Kidney epithelial cell (primary cell): ENCODE data around the gene WDR5B. TPM values are rescaled to one million over a fixed set of nuclear protein-coding genes. Genes with fewer than 3 reads are reported as not detected.
"Not testable (repeated sequence)": the region's sequence is repeated elsewhere in the genome, so short reads cannot be mapped to it uniquely, and the experiment has no call there.

Experiments used
- DNase-seq: peaks from one replicate; pipeline ENCODE4 v3.0.0-alpha.2; 2010; ENCODE audit warnings: low read depth
- H3K27me3 ChIP-seq: 2 replicates; pipeline ENCODE4 v1.6.0; 2011; ENCODE audit warnings: low read length; ENCODE audit not compliant: control insufficient read depth, insufficient read depth
- H3K36me3 ChIP-seq: 2 replicates; pipeline ENCODE4 v1.5.1; 2011; ENCODE audit warnings: low read length; ENCODE audit not compliant: control insufficient read depth, insufficient read depth
- H3K4me3 ChIP-seq: 2 replicates; pipeline ENCODE4 v1.5.1; 2011; ENCODE audit warnings: low read depth, mild to moderate bottlenecking, control low read depth, low read length
- CTCF ChIP-seq: IDR thresholded peaks from 2 replicates; pipeline ENCODE4 v1.5.1; 2011; ENCODE audit warnings: mild to moderate bottlenecking, moderate library complexity, low read length, control low read depth, inconsistent platforms; ENCODE audit not compliant: insufficient read depth, poor library complexity, severe bottlenecking
- total RNA-seq: library from RNA; depleted of rRNA; stranded (reverse); fragments of >200 nt; gene quantifications from 2 replicates; pipeline ENCODE4 v1.2.3, GENCODE V29; 2015

The WDR5B gene
- total RNA-seq, 1 donor from 2014 or later: 4.9 TPM

GRCh38 chr3:122377975-122378374 lies 37.9 kb downstream of the WDR5B start:
- no peak for DNase-seq
- Histone ChIP-seq H3K4me3 (no peak overlapping the region), H3K36me3 (no peaks in the 10 kb centered on the region), H3K27me3 (no peaks in the 10 kb centered on the region)
- TF ChIP-seq CTCF: no peak

- no peaks in the 10 kb centered on the region for H3K27me3 ChIP-seq
- no peaks in the 10 kb centered on the region for H3K36me3 ChIP-seq
- H3K4me3 ChIP-seq: no peak overlapping the region
- DNase-seq: no peak
- TF ChIP-seq CTCF: no peak
Observed at GRCh38 chr3:122374034-122374433, 41.8 kb downstream of the WDR5B start.

- TF ChIP-seq CTCF: no peak
- DNase-seq: no peak
- no peak overlapping the region for H3K4me3 ChIP-seq
- H3K36me3 ChIP-seq: peaks cover 2% of the 10 kb centered on the region
- H3K27me3 ChIP-seq: no peaks in the 10 kb centered on the region
Observed at GRCh38 chr3:122366379-122366749, 49.5 kb downstream of the WDR5B start.

GRCh38 chr3:122365582-122366378 lies 50.1 kb downstream of the WDR5B start:
- H3K4me3 ChIP-seq, H3K36me3 ChIP-seq, DNase-seq, H3K27me3 ChIP-seq: not testable (repeated sequence)

- Histone ChIP-seq H3K36me3 (peaks cover 2% of the 10 kb centered on the region), H3K27me3 (no peaks in the 10 kb centered on the region), H3K4me3 (no peak overlapping the region)
- no peak for TF ChIP-seq CTCF
- no peak for DNase-seq
Observed at GRCh38 chr3:122365073-122365472, 50.8 kb downstream of the WDR5B start.

GRCh38 chr3:122364490-122364889 lies 51.4 kb downstream of the WDR5B start:
- DNase-seq: no peak
- TF ChIP-seq CTCF: no peak
- H3K36me3 ChIP-seq: peaks cover 2% of the 10 kb centered on the region
- H3K4me3 ChIP-seq: no peak overlapping the region
- no peaks in the 10 kb centered on the region for H3K27me3 ChIP-seq

Other genes with a start within 250 kb of the WDR5B start
- 0.04 and 0.07 TPM in 2 replicates for gene CASR, start 232.4 kb downstream of the WDR5B start, total RNA-seq
- not detected in 2 replicates for gene CSTA, start 90.8 kb downstream of the WDR5B start, total RNA-seq
- gene MIX23, start 32.8 kb downstream of the WDR5B start, total RNA-seq: 24.8 and 27.1 TPM in 2 replicates
- 14.3 and 20.1 TPM in 2 replicates for gene FAM162A, start 31.9 kb downstream of the WDR5B start, total RNA-seq
- 46.0 and 48.1 TPM in 2 replicates for gene KPNA1, start 98.9 kb upstream of the WDR5B start, total RNA-seq
- gene PARP9, start 148.2 kb upstream of the WDR5B start, total RNA-seq: 15.8 and 19.4 TPM in 2 replicates
- gene DTX3L, start 148.3 kb upstream of the WDR5B start, total RNA-seq: 42.9 and 46.8 TPM in 2 replicates
- gene PARP15, start 161.6 kb upstream of the WDR5B start, total RNA-seq: under 0.01 TPM in 1 of 2 replicates, not detected in the other